Hepatocyte (in vitro differentiated cells): ENCODE measurements around the gene ADAMTSL1.

Source experiments
- EZH2 ChIP-seq: fragments of 200-600 bp; sonication (generic); IDR thresholded peaks from 2 replicates; pipeline ENCODE4 v1.6.1; 2016; ENCODE audit warnings: antibody characterized with exemption, mild to moderate bottlenecking, borderline replicate concordance
- EZH2phosphoT487 ChIP-seq: fragments of 200-600 bp; sonication (generic); IDR thresholded peaks from one replicate; pipeline ENCODE4 v1.6.1; 2018; ENCODE audit warnings: antibody characterized with exemption, mild to moderate bottlenecking, low read depth, moderate library complexity; ENCODE audit not compliant: unreplicated experiment, severe bottlenecking
- TF ChIP-seq, protein P1 (sequence below): fragments of 200-600 bp; sonication (generic); IDR thresholded peaks from 2 replicates; pipeline ENCODE4 v1.5.1; 2016; ENCODE audit warnings: antibody characterized with exemption, mild to moderate bottlenecking; ENCODE audit not compliant: poor library complexity

DNA sequence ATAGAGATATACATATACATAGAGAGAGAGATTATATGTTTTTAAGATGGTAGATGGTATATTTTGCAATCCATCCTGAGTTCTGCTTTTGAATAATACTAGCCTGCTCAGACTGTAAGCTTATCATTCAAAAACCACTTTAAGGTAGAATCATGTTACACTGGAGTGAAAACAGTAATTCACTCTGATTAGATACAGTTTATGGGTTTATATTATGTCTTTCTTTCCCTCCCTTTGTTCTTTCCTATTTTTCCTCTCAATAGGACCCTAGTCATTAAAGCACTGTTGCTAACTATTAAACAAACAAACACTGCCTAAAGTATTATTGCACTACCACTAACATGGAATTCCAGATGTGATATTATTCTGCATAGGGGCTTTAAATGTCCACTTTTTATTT, 202.0 kb downstream of the ADAMTSL1 start:
- TF ChIP-seq EZH2phosphoT487 (no peak), EZH2 (no peak)
- TF ChIP-seq, protein P1, sequence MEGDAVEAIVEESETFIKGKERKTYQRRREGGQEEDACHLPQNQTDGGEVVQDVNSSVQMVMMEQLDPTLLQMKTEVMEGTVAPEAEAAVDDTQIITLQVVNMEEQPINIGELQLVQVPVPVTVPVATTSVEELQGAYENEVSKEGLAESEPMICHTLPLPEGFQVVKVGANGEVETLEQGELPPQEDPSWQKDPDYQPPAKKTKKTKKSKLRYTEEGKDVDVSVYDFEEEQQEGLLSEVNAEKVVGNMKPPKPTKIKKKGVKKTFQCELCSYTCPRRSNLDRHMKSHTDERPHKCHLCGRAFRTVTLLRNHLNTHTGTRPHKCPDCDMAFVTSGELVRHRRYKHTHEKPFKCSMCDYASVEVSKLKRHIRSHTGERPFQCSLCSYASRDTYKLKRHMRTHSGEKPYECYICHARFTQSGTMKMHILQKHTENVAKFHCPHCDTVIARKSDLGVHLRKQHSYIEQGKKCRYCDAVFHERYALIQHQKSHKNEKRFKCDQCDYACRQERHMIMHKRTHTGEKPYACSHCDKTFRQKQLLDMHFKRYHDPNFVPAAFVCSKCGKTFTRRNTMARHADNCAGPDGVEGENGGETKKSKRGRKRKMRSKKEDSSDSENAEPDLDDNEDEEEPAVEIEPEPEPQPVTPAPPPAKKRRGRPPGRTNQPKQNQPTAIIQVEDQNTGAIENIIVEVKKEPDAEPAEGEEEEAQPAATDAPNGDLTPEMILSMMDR: no peak
